Glomerular visceral epithelial cell (primary cell): ENCODE results near the gene TEX11.

Source experiments
- DNase-seq: peaks from one replicate; pipeline ENCODE4 v3.0.0-alpha.2; 2016; ENCODE audit errors: extremely low spot score

TEX11 gene

DNA sequence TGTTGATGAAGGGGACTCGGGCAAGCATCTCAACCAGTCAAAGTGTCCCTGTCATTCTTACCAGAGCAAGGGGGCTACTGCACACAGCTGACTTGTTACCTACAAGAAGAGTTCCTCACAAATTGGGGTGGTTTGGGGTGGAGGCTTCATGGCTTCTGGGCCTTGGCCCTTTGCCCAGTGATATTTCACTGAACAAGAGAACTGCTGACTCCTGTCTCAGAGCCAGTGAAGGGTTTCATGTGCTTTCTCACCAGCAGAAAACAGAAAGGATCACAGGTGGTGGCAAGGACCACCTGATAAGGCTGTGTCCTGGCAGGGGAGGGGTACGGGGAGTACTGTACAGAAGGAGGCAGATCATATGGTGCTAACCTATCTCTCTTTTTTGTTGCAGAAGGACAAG is 410.4 kb downstream of the TEX11 start:
- DNase-seq: no peak

DNA sequence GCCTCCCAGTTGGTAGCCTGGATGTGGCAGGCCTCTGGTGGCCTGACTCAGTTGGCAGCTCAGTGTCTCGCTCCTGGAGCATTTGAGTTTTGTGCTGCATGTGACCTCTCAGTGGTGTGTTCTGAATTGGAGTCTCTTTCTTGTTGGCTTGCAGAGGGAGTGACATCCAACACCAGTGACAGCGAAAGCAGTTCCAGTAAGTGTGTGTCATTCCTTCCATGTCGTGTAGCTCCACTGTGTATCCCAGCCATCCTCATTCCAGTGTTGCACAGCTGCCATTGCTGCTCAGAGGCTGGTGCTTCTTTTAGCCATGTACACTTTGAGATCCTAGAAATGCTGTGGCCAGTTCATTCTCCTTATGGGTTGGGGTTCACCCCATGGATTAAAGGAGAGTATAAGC is 411.5 kb downstream of the TEX11 start:
- DNase-seq: no peak

DNA sequence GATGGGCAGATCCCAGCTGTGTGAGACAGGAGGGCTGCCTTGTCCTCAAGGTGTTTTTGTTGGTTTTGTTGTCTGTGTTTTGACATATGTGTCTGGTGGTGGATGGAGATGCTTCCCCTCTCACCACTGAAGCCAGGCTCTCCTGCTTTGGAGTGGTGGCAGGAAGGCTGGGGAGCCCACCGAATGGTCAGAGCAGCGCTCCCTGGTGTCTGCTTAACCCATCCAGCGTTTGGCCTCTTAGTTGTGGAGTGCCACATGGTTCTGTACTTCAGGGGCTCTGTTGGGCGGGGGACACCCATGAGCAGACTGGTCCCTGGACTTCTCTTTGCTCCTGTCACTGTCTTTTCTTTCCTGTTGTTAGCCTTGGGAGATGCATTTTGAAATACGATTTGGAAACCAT is 412.0 kb downstream of the TEX11 start:
- DNase-seq: no peak

DNA sequence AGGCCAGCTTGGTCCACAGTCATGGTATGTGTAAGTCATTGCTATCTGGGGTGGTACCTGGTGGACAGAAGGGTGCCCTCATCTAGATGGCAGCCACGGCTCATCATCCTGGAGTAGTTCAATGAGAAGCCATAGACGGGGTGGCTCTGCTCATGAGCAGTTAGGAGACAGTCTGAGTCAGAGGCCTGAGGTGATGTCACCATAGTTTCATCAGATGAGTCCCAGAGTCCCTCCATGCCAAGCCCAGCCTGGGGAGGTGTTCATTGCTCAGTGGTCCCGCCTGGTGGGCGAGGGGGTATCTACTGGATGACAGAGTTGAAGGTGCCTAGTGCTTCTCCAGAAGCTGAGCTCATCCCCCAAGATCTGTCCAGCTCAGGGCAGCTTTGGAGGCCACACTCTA is 414.1 kb downstream of the TEX11 start:
- no peak for DNase-seq

- DNase-seq: no peak
Observed at GRCh38 chrX:70488856-70489255, 419.7 kb downstream of the TEX11 start.

DNA sequence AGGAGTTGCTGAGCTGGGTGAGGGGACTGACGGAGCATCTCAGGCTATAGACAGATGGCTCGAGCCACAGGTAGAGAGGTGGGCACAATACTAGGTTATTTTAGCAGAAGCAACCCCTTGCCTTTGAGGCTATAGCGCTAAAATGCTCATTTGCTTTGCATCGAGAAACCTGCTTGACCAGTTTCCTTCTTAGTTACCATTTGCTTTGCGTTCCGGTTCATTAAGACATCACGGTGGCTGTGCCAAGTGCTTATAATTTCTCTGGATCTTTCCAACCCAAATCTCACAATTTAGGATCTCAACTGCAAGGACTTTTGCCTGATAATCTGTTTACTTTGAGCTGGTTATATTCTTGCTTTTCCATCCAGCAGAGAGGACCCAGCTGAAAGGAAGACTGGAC is 423.0 kb downstream of the TEX11 start:
- DNase-seq: no peak

DNA sequence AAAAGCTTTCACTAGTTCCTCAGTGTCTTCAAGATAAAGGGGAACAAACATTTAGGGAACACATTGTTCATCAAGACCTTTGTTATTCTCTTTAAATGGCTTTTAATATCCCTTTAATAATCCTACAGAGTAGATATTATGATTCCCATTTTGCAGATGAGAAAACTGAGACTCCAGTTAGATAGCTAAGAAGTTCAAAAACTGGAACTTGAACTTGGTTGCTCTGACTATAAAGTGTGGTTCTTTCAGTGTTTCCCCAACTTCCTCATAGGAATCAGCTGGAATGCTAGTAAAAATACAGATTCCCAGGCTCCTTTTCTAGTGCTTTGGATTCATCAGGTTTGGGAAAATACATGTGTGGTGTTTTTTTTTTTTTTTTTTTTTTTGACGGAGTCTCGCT is 426.2 kb downstream of the TEX11 start:
- DNase-seq: no peak

GRCh38 chrX:70481471-70482270 is 426.8 kb downstream of the TEX11 start:
- DNase-seq: peak; percentile 18

GRCh38 chrX:70480660-70481018 is 427.9 kb downstream of the TEX11 start:
- no peak for DNase-seq

GRCh38 chrX:70479922-70480659 is 428.4 kb downstream of the TEX11 start:
- DNase-seq: no peak

DNA sequence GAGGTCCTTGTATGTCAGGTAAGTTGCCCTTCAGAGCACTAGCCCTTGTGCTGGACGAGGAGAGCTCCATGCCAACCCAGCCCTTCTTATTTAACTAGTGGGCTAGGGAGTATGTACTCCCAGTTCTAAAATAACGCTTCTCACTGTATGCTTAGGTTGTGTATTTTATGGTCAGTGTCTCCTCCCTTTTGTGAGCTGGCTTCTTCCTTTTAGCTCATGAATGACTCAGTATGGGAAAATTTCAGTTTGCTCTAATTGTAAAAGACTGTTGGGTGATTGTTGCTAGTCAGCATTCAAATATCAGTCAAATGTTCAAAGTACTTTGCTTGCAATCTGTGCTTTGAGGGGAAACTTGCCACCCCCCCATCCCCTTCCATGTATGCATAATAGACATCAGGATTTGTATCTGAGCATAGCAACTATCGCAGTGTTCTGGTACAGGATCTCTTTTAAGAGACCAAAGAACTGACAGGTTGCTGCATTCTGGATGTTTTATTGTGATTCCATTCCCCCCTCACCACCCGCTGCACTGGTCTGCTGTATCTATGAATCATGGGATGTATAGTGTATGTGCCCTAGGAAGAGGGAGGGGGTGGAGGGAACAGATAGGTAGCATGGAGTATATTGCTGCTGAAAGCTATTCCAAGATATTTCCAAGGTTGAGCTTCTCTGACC is 429.1 kb downstream of the TEX11 start:
- peak; percentile 48 for DNase-seq
